Breast epithelium (tissue), 4 donors: ENCODE measurements around the gene TREML4. TPM values are rescaled to one million over a fixed set of nuclear protein-coding genes. Genes with fewer than 3 reads are reported as not detected.
A peak's percentile ranks its signal among the peaks of the same experiment; 100 is the strongest.

Experiments
- DNase-seq, 2 donors: peaks; one replicate each; pipeline ENCODE4 v3.0.0-alpha.2; 2019; ENCODE audit warnings: low spot score in 2 of 2
- H3K27ac ChIP-seq, 2 donors: fragments of 200-600 bp; sonication (generic) in 1 of 2; one replicate each; pipeline ENCODE4 v1.5.1; 2016 to 2019; ENCODE audit warnings: mild to moderate bottlenecking in 1 of 2
- H3K27me3 ChIP-seq, 2 donors: fragments of 200-600 bp; sonication (generic) in 1 of 2; one replicate each; pipeline versions ENCODE4 v1.5.1 to v1.6.0; 2017 to 2019; ENCODE audit warnings: control low read depth in 1 of 2, mild to moderate bottlenecking in 1 of 2
- H3K36me3 ChIP-seq: fragments of 200-600 bp; one replicate; pipeline ENCODE4 v1.5.1; 2019
- H3K4me1 ChIP-seq, 2 donors: fragments of 200-600 bp; sonication (generic); one replicate each; pipeline ENCODE4 v1.5.1; 2016 to 2019; ENCODE audit warnings: control low read depth in 1 of 2
- H3K4me3 ChIP-seq, 3 donors: fragments of 200-600 bp; sonication (generic); 1 replicate in 2 of 3; 2 replicates in 1 of 3; pipeline ENCODE4 v1.5.1; 2016 to 2019; ENCODE audit warnings: mild to moderate bottlenecking in 3 of 3, moderate library complexity in 2 of 3
- H3K9me3 ChIP-seq, 2 donors: fragments of 200-600 bp; sonication (generic) in 1 of 2; one replicate each; pipeline ENCODE4 v1.5.1; 2016 to 2019; ENCODE audit warnings: control low read depth in 1 of 2
- CTCF ChIP-seq, 3 donors: fragments of 450-650 bp; IDR thresholded peaks; one replicate each; pipeline ENCODE4 v1.5.1; 2016 to 2017; ENCODE audit warnings: antibody characterized with exemption in 3 of 3, mild to moderate bottlenecking in 3 of 3, moderate library complexity in 3 of 3
- POLR2A ChIP-seq: fragments of 450-650 bp; IDR thresholded peaks from one replicate; pipeline ENCODE4 v1.6.1; 2016; ENCODE audit warnings: antibody characterized with exemption, mild to moderate bottlenecking, moderate library complexity
- POLR2AphosphoS5 ChIP-seq, 3 donors: sonication (generic); formaldehyde crosslinking; IDR thresholded peaks; one replicate each; pipeline ENCODE4 v1.6.1; 2017; ENCODE audit warnings: antibody characterized with exemption in 3 of 3
- intact Hi-C: fragments of 100-400 bp; cut with DNase I; formaldehyde crosslinking; loops from one replicate; pipeline ENCODE4 v1.15.1; 2023; ENCODE audit warnings: low total_unique reads
- total RNA-seq, 3 donors: library from RNA; depleted of rRNA; stranded (reverse); fragments of >200 nt; gene quantifications; one replicate each; pipeline ENCODE4 v1.1.0, GENCODE V29; 2016

Gene TREML4
- total RNA-seq, 3 donors from 2014 or later = not detected

GRCh38 chr6:41193171-41193734 is 34.9 kb upstream of the TREML4 start:
- peaks cover 0 to 11% of the 10 kb centered on the region in 2 donors for H3K27me3 ChIP-seq
- no peak for TF ChIP-seq POLR2A
- TF ChIP-seq CTCF (IDR thresholded peaks at IDR 0.05) = no peak
- no peak for TF ChIP-seq POLR2AphosphoS5 (IDR thresholded peaks at IDR 0.05)
- intact Hi-C loops = no loop called here
- no peak for DNase-seq
- no peaks in the 10 kb centered on the region for H3K36me3 ChIP-seq
- no peak overlapping the region for H3K27ac ChIP-seq
- H3K4me1 ChIP-seq = no peaks in the 10 kb centered on the region
- H3K9me3 ChIP-seq = peaks cover 6 to 14% of the 10 kb centered on the region in 2 donors
- no peak overlapping the region for H3K4me3 ChIP-seq

DNA sequence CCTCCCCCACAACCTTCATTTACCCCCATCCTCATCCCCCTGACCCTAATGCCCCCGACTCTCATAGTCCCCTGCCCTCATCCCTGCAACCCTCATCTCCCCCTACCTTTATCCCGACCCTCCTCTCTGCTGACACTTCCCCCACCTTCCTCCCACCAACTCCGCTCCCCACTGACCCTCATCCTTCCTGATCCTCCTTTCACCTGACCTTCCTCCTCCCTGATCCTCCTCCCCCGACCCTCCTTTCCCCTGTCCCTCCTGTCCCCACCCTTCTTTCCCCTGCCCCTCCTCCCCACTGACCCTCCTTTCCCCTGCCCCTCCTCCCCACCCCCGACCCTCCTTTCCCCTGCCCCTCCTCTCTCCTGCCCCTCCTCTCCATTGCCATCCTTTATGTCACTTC is 34.3 kb upstream of the TREML4 start:
- intact Hi-C loops = no loop called here
- H3K9me3 ChIP-seq = peaks cover 6 to 14% of the 10 kb centered on the region in 2 donors
- DNase-seq = no peak
- peaks cover 0 to 11% of the 10 kb centered on the region in 2 donors for H3K27me3 ChIP-seq
- H3K4me3 ChIP-seq = no peak overlapping the region
- TF ChIP-seq CTCF (IDR thresholded peaks at IDR 0.05) (no peak), POLR2AphosphoS5 (IDR thresholded peaks at IDR 0.05) (no peak), POLR2A (no peak)
- H3K4me1 ChIP-seq = no peaks in the 10 kb centered on the region
- H3K27ac ChIP-seq = no peak overlapping the region
- no peaks in the 10 kb centered on the region for H3K36me3 ChIP-seq

DNA sequence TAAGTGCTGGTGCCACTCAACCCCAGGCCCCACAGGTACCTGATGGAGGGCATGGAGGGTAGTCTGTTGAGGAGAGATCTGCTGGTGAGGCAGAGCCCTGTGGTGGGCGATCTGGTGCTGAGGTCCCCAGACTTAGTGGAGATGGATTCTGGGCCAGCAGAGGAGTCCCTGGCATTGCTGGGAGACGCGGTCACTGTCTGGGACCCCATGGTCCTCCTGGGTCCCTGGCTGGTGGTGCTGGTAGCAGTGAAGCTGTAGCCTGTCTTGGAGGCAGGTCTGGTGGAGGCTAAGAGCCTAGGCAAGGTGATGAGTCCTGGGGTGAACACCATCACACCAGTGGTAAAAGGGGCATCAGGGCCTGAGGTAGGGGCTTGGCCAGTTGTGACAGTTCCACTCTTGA is 33.8 kb upstream of the TREML4 start:
- no peak overlapping the region for H3K4me3 ChIP-seq
- DNase-seq = no peak
- intact Hi-C loops = no loop called here
- TF ChIP-seq POLR2A = no peak
- no peak for TF ChIP-seq POLR2AphosphoS5 (IDR thresholded peaks at IDR 0.05)
- TF ChIP-seq CTCF (IDR thresholded peaks at IDR 0.05) = no peak
- peaks cover 6 to 11% of the 10 kb centered on the region in 2 donors for H3K9me3 ChIP-seq
- no peak overlapping the region for H3K27ac ChIP-seq
- no peaks in the 10 kb centered on the region for H3K4me1 ChIP-seq
- no peaks in the 10 kb centered on the region for H3K36me3 ChIP-seq
- H3K27me3 ChIP-seq = peaks cover 0 to 11% of the 10 kb centered on the region in 2 donors

GRCh38 chr6:41197234-41197633 is 30.9 kb upstream of the TREML4 start:
- no peaks in the 10 kb centered on the region for H3K4me1 ChIP-seq
- H3K27ac ChIP-seq = no peak overlapping the region
- no peak for TF ChIP-seq POLR2AphosphoS5 (IDR thresholded peaks at IDR 0.05)
- TF ChIP-seq CTCF (IDR thresholded peaks at IDR 0.05) = no peak
- no peak for TF ChIP-seq POLR2A
- no peaks in the 10 kb centered on the region for H3K36me3 ChIP-seq
- H3K9me3 ChIP-seq = no peaks in the 10 kb centered on the region
- H3K27me3 ChIP-seq = peaks cover 0 to 9% of the 10 kb centered on the region in 2 donors
- H3K4me3 ChIP-seq = no peak overlapping the region
- intact Hi-C loops = no loop called here
- DNase-seq = no peak

DNA sequence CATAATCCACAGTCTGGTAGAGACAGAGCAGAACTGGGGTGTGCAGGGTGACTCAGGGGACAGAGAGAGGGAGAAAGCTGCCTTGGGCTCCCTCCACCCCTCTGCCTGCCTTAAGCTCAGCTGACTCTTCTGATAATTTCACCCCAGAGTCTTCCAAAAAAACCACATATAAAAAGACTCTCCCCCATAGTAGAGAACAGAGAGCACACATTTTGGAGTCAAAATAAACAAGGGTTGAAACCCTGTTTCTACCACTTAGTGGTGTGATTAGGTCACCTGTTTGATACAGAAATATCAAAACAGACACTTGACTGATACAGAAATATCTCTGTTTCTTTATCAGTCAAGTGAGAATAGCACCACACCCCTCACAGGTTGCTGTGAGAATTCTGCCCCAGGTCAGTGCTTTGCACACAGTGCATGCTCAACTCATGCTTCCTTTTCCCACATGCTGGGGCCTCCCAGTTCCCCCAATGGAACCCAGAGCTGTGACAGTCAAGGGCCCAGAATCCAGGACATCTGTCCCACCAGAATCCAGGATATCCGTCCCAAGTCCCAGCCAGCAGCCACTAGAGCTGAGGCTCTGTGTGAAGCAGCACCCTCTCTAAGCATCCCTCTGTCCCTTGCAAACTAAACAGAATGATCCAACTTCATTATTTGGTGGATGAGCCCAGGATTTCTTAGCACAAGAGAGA is 28.4 kb upstream of the TREML4 start:
- no peak for DNase-seq
- no peaks in the 10 kb centered on the region for H3K36me3 ChIP-seq
- H3K9me3 ChIP-seq = no peaks in the 10 kb centered on the region
- peak overlapping the region in 1 of 2 donors; percentile 25 for H3K27ac ChIP-seq
- H3K4me3 ChIP-seq = no peak overlapping the region
- TF ChIP-seq CTCF (IDR thresholded peaks at IDR 0.05) (no peak), POLR2A (no peak), POLR2AphosphoS5 (IDR thresholded peaks at IDR 0.05) (no peak)
- H3K27me3 ChIP-seq = no peaks in the 10 kb centered on the region
- H3K4me1 ChIP-seq = no peaks in the 10 kb centered on the region
- intact Hi-C loops = no loop called here
